ENCODE results near the gene PEF1.

- TF ChIP-seq CTCF (IDR thresholded peaks at IDR 0.05 in 4 of 5, conservative IDR thresholded peaks at IDR 0.05 in 1 of 5), result no peak
- TF ChIP-seq POLR2A (IDR thresholded peaks at IDR 0.05), result no peak
Measured at GRCh38 chr1:31652891-31653499, 8.3 kb upstream of the PEF1 start.
